BE2C (cell line): ENCODE measurements around the gene DOCK9.

Experiments
- DNase-seq: peaks from one replicate; pipeline ENCODE4 v3.0.0-alpha.2; 2020
- H3K27me3 ChIP-seq: fragments of 250-450 bp; sonication (Bioruptor Pico); 2 replicates; pipeline ENCODE4 v1.5.1; 2020; ENCODE audit warnings: mild to moderate bottlenecking
- H3K36me3 ChIP-seq: fragments of 250-450 bp; sonication (Bioruptor Pico); 2 replicates; pipeline ENCODE4 v1.5.1; 2020; ENCODE audit warnings: mild to moderate bottlenecking
- H3K4me1 ChIP-seq: fragments of 250-450 bp; sonication (Bioruptor Pico); 2 replicates; pipeline ENCODE4 v1.5.1; 2020
- H3K4me3 ChIP-seq: 2 replicates; pipeline ENCODE4 v1.5.1; 2011; ENCODE audit warnings: low read depth, low read length
- H3K9me3 ChIP-seq: fragments of 250-450 bp; sonication (Bioruptor Pico); 2 replicates; pipeline ENCODE4 v1.5.1; 2020
- TF ChIP-seq, protein P1 (sequence below): IDR thresholded peaks from 2 replicates; pipeline ENCODE4 v1.5.1; 2012; ENCODE audit warnings: mild to moderate bottlenecking, low read depth, low read length

The DOCK9 gene

DNA sequence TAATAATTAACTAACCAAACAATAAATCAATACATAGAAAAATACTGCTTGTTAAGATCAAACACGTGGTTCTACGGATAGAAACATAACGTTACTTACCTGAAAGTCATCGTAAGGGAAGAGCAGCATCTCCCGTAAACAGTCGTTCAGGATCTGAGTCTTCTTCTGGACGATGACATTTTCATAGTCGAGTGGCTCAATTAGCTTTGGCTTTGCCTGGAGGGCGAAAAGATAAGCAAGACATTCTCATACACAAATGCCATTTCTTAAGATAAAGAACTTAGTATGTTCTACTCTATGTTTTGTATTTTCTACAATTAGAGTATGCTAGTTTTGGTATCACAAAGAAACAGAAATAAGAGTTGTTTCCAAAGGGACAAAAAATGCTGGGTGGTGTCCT, 22.5 kb downstream of the DOCK9 start:
- Histone ChIP-seq H3K27me3 (no peaks in the 10 kb centered on the region), H3K36me3 (no peaks in the 10 kb centered on the region), H3K4me3 (no peak overlapping the region), H3K9me3 (no peaks in the 10 kb centered on the region), H3K4me1 (no peaks in the 10 kb centered on the region)
- TF ChIP-seq, protein P1, sequence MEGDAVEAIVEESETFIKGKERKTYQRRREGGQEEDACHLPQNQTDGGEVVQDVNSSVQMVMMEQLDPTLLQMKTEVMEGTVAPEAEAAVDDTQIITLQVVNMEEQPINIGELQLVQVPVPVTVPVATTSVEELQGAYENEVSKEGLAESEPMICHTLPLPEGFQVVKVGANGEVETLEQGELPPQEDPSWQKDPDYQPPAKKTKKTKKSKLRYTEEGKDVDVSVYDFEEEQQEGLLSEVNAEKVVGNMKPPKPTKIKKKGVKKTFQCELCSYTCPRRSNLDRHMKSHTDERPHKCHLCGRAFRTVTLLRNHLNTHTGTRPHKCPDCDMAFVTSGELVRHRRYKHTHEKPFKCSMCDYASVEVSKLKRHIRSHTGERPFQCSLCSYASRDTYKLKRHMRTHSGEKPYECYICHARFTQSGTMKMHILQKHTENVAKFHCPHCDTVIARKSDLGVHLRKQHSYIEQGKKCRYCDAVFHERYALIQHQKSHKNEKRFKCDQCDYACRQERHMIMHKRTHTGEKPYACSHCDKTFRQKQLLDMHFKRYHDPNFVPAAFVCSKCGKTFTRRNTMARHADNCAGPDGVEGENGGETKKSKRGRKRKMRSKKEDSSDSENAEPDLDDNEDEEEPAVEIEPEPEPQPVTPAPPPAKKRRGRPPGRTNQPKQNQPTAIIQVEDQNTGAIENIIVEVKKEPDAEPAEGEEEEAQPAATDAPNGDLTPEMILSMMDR = no peak
- no peak for DNase-seq

DNA sequence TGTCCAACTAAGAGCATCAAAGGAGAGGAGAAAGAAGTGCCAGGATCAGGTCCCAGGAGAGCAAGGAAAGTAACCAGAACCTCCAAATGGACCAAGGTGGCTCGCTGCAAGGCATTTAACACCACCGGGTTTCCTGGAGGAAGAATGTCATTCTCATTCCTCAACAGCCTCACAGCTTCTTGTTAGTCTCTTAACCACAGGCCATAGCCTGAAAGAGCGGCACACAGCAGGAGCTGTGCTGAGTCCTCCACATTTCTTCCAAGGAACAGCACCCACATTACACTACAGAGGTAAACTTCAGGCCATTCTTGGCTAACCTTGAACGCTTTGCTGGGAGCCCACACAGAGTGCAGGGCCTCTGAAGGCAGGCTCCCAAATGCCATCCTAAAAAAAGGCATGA, 23.6 kb downstream of the DOCK9 start:
- H3K36me3 ChIP-seq = no peaks in the 10 kb centered on the region
- H3K4me3 ChIP-seq = no peak overlapping the region
- no peaks in the 10 kb centered on the region for H3K27me3 ChIP-seq
- no peak for DNase-seq
- TF ChIP-seq, protein P1 = no peak
- no peaks in the 10 kb centered on the region for H3K9me3 ChIP-seq
- H3K4me1 ChIP-seq = no peaks in the 10 kb centered on the region

DNA sequence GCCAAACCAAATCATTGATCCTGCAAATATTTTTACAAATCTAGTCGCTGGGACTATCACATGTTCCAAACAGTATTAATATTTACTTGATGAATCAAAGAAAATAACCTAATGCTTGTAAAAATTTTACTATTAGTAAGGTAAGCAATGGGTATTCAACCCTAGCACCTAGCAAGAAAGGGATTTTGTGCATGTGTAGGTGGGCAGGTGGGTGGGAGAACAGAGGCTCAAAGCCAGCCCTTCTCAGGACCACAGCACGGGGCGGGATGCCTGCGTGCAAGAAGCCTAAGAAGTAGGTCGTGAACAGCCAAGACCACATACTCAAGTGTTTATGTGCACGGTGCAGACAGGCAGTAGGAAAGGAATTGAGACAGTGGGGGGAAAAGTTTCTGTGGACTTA, 26.6 kb downstream of the DOCK9 start:
- Histone ChIP-seq H3K4me1 (no peaks in the 10 kb centered on the region), H3K4me3 (no peak overlapping the region), H3K9me3 (no peaks in the 10 kb centered on the region), H3K36me3 (no peaks in the 10 kb centered on the region), H3K27me3 (no peaks in the 10 kb centered on the region)
- TF ChIP-seq, protein P1 = no peak
- DNase-seq = no peak

DNA sequence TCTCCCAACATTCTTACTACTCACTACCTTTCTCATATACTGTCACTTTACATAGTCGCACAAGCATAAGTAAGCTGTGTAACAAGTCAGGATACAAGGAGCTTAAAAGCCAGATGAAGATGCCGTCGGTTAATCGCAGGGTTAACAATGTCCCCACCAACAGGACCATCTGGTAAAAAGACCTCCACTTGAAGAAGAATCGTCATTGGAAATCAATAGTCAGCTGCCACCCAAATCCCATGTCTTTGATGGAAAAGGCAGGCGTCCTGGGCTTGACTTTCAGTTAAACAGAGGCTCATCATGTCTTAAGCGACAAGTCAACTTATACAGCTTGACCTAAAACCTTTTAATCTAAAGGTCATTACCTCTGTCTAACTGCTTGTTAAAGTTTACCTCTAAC, 27.2 kb downstream of the DOCK9 start:
- TF ChIP-seq, protein P1 = no peak

DNA sequence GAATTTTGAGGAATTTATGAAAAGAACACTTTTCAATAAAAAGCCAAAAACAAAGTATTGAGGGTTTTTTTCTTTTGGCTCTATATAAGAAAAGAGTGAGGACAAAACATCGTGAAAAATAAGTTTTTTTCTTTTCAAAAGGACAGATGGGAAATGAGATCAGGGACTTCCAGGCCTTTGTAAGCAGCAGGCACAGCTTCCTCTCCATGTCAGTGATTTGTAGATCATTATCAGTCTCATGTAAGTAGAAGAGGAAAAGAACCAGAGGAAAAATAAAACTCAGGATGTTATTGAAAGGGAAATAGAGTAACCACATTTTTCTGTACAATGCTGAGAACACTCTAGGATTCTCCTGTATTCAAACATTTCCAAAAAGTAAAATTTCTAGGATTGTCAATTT, 29.9 kb downstream of the DOCK9 start:
- Histone ChIP-seq H3K9me3 (no peaks in the 10 kb centered on the region), H3K27me3 (no peaks in the 10 kb centered on the region), H3K4me1 (no peaks in the 10 kb centered on the region), H3K36me3 (no peaks in the 10 kb centered on the region), H3K4me3 (no peak overlapping the region)
- TF ChIP-seq, protein P1 = no peak
- DNase-seq = no peak

More for the DNA sequence above, 27.2 kb downstream of the DOCK9 start:
- H3K27me3 ChIP-seq = no peaks in the 10 kb centered on the region
- H3K4me1 ChIP-seq = no peaks in the 10 kb centered on the region
- DNase-seq = no peak
- no peaks in the 10 kb centered on the region for H3K9me3 ChIP-seq
- H3K36me3 ChIP-seq = no peaks in the 10 kb centered on the region
- H3K4me3 ChIP-seq = no peak overlapping the region

DNA sequence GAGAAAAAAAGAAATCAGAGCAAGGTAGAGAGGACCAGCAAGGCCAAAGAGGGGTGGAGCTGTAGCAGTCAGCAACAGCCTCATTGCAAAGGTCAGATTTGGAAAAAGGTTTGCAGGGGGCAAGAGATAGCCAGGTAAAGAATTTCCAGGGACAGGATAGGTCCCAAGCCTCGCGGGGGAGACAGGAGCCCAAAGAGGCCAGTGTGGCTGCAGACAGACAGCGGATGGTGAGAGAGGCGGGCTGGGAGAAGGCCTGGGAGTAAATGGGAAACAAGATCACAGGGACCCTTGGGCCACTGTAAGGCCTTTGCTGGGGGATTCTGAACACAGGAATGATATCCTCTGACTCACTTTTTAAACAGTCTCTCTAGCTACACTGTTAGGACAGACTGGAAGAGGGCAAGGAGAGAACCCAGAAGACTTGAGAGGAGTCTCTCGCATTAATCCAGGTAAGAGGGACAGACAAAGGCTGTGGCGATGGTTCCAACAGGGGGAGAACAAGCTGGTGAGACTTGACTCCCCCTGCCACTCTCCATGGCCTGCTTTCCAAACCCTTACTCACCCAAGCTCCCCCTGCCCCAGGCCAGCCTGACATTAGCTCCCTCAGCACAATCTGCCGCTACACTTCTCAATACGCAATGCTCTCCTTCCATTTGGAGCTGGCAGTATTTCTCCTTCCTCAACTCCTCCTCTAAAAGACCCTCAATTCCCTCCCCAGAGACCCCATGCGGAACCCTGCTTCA, 31.8 kb downstream of the DOCK9 start:
- H3K36me3 ChIP-seq = no peaks in the 10 kb centered on the region
- DNase-seq = no peak
- H3K4me3 ChIP-seq = no peak overlapping the region
- no peaks in the 10 kb centered on the region for H3K27me3 ChIP-seq
- no peaks in the 10 kb centered on the region for H3K4me1 ChIP-seq
- H3K9me3 ChIP-seq = no peaks in the 10 kb centered on the region
- TF ChIP-seq, protein P1 = no peak
